Measurements from ENCODE around the gene ZNF566.
A peak's percentile ranks its signal among the peaks of the same experiment; 100 is the strongest.
"Not testable (repeated sequence)": the region's sequence is repeated elsewhere in the genome, so short reads cannot be mapped to it uniquely, and the experiment has no call there.

ZNF566 gene

DNA sequence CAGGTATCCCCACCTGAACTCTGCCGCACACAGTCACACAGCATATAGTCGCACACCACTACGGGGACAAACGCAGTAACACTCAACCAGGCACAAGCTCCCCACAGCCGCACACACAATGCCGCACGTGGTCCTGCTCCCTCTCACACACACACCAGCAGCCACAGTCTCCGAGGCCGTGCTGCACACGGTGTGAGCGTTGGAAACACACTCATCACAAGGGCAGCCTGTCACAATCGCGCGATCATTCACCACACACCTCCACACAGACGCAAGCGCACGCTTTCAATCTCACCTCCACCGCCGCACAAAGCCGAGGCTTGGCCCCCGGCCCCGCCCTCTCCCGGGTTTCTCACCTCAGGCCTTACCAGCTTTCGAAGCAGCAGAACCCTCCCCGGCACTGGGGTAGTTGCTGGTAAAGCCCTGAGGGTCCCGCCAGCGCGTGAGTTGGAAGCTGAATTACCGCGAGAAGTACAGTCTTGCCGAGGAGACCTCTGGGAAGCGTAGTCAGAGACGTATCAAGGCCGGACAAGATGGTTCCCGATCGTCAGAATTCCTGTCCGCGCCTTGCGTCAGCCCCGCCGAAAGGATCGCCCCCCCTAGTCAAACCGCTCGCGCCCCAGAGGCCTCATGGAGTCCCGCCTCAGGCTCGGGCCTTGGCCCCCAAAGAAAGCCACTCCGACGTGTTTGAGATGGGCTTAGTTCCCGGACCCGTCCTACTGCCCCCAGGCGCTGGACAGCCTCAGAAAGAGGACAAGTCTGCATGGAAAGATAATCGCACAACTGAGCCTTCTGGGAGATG is at the start of gene ZNF566:
Gene ZNF566 (minus strand): TSS at position 444 of the 802 bp plus-strand sequence. CDS start 13,004 bp downstream, outside the sequence.
- peak; percentile 72 to 89 for DNase-seq

DNA sequence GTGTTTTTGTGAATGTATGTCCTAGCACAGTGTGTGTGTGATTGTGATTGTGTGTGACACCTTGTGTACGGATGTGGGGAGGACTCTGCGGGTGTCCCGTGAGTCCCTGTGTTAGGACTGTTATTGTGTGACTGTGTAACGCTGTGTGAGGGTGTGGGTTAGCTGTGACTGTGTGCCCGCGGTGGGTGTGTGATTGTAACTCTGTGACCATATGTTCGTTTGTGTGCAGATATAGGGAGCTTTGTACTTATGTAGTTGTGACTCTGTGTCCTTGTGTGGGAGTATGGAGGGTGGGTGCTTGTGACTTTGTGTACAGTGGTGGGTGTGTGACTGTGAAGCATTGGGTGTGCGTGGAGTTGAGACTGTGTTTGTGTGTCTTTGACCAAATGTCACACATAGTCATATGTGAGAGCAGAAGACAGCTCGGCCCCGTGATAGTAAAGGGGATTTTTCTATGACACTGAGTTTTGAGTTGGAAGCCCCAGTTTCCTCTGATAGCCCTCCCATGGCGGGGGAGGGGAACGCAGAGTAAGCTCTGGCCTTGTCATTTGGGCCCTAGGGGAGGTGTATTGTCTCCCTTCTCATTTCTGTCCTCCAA is 39.7 kb upstream of the ZNF566 start:
- no peak for DNase-seq

DNA sequence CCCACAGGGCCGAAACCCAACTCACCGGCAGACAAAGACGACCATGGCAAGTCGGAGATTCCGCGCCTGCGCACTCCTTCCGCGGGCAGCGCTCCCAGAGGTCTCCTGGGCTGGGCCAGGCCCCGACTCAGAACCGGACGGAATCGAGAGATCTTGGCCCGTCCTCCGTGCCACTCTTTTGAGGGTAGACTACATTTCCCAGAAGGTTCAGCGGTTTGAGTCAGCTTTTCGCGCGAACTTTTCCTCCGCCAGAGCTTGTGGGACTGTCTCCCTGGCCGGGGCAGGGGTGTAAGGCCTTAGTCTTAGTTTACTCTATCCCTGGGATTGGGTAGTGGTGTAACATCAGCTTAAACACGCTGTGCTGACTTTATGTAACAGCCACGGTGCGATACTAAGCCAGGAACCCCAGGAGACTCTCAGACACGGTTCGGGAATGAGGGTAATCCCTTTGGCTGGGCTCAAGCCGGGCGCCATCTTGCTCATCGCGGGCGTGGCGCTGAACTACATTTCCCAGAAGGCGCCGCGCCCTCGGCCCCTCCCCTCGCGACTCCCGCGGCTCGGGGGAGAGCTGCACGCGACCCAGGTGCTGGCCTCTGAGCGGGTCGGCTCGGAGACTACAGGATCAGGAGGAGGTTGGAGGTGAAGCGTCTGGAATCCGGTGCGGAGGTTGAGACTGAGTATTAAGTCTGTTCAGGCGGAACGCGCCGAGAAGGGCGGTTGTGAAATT is 39.0 kb upstream of the ZNF566 start, which contains the start of gene ZNF260:
Gene ZNF260 (minus strand): TSS at position 78 of the 727 bp plus-strand sequence. CDS start 13,033 bp downstream, outside the sequence.
- DNase-seq, result peak; percentile 87 to 96

DNA sequence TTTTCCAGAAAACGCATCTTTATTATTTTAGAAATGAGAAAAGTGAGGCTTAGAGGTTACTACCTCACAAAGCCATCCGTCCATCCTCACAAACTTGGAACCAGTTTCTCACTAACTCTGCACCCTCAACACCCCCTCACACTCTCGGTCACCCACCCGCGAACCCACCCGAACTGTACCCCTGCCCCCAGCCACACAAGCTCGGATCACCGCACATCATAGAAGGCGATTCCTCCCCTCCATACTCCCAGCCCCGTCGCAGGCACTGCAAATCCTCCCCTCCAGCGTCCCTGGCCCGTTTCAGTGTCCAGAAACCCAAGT is 38.5 kb upstream of the ZNF566 start:
- DNase-seq, result no peak

DNA sequence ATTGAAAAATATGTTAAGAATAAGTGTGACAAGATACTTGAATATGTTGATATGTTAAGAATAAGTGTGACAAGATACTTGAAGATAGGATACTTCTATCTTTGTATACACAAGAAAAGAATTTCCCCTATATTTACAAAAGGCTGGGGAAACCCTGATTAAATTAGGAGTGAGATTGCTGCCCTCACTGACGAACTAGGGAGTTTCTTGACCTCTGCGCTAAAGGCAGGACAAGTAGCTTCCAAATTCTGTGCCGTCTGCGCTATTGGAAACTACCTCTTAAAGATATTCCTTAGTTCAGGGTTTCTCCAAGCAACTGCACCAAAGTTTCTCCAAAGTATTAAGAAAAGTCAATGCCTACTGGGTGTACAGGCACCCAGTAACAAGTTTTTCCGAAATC is 38.0 kb upstream of the ZNF566 start:
- DNase-seq, result no peak

DNA sequence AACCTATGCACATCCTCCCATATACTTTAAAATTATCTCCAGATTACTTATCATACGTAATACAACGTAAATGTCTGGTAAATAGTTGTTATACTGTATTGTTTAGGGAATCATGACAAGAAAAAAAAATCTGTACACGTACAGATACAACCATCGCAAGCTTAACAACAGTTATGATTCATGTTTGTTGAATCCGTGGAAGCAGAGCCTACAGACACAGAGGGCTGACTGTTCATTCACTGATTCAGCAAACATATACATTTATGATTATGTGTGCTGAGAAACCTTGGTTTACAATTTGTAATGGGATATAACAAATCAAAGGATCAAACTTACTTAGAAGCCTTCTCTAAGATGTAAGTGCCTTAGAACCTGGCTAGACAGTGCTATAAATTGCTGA is 37.2 kb upstream of the ZNF566 start:
- DNase-seq, result no peak

DNA sequence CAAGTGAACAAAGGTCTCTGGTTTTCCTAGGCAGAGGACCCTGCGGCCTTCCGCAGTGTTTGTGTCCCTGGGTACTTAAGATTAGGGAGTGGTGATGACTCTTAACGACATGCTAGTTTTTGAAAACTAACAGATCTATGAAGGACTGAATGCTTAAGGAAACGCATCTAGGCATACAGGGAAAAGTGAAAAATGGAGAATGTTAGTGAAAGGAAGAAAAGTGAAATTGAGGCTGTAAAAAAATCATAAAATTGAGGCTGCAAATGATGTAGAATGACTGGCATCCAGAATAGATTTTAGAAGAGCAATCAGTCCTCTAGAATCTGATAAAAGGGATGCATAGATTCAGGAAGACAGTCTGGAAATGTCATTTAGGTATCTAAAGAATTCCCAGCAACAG is 35.3 kb upstream of the ZNF566 start:
- DNase-seq, result no peak

DNA sequence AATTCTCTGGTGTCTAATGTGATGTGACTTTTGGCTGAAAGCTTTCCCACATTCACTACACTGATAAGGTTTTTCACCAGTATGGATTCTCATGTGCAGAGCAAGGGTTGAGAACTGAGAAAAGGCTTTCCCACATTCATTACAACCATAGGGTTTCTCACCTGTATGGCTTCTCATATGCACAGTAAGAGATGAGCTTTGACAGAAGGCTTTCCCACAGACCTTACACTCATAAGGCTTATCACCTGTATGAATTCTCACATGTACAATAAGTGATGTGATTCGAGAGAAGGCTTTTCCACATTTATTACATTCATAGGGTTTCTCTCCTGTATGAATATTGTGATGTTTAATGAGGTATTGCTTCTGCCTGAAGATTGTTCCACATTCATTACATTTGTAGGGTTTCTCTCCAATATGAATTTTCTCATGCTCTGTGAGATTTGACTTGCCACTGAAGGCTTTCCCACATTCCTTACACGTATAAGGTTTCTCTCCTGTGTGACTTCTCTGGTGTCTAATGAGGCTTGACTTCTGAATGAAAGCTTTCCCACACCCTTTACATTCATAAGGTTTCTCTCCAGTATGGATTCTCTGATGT is 24.8 kb upstream of the ZNF566 start:
- no peak for DNase-seq

DNA sequence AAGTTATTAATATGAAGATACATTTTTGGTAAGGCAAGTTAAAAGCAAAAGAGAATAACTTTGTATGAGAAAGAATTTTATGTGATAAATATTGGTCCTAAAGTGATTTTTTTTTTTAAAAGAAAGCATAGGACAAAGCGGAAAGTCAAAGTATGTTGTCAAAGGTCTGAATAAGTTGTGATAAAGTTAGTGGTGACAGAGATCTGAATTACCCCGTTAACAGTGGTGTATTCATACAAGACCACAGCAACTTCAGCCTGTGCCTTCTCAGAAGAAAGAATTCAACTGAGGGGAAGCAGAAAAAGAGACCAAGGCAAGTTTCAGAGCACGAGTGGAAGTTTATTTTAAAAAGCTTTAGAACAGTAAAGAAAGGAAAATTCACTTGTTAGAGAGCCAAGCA is 19.0 kb upstream of the ZNF566 start:
- no peak for DNase-seq

DNA sequence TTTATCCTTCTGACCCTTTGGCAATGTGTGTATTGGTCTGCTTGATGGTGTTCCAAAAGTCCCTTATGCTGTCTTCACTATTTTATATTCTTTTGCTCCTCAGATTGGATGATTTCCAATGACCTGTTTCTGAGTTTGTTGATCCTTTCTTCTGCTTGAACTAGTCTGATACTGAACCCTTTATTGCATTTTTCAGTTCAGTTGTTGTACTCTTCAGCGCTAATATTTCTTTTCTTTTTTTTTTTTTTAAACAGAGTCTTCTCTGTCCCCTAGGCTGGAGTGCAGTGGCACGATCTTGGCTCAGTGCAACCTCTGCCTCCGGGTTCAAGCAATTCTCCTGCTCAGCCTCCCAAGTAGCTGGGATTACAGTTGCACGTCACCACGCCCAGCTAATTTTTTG is 12.6 kb upstream of the ZNF566 start:
- no peak for DNase-seq

DNA sequence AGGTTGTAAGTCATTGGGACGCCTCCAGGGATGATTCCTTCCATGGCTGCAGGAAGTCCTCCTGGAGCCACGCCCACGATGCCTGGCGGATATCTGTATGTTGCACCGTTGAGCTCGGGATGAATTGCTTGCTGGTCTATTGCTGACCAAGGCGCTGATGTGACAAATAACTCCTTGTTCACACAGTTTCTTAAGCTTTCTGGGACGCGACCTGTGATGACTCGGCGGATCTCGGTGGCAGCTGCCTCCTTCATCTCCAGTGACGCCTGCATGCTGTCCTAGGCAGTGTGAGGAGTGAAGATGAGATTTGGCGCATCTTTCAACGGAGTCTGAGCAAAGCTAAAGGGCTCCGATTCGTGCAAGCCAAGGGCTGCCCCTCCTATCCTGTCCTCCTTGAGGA is 7.6 kb upstream of the ZNF566 start:
- DNase-seq, result no peak

DNA sequence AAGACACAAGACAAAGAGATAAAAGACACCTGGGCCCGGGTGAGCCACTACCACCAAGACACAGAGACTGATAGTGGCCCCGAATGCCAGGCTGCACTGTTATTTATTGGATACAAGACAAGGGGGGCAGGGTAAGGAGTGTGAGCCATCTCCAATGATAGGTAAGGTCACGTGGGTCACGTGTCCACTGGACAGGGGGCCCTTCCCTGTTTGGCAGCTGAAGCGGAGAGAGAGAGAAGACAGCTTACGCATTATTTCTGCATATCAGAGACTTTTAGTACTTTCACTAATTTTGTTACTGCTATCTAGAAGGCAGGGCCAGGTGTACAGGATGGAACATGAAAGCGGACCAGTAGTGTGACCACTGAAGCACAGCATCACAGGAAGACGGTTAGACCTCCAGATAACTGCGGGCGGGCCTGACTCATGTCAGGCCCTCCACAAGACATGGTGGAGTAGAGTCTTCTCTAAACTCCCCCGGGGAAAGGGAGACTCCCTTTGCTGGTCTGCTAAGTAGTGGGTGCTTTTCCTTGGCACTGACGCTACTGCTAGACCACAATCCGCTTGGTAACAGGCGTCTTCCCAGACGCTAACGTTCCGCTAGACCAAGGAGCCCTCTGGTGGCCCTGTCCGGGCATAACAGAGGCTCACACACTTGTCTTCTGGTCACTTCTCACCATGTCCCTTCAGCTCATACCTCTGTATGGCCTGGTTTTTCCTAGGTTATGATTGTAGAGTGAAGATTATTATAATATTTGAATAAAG is 3.5 kb upstream of the ZNF566 start:
- DNase-seq, result not testable (repeated sequence)

DNA sequence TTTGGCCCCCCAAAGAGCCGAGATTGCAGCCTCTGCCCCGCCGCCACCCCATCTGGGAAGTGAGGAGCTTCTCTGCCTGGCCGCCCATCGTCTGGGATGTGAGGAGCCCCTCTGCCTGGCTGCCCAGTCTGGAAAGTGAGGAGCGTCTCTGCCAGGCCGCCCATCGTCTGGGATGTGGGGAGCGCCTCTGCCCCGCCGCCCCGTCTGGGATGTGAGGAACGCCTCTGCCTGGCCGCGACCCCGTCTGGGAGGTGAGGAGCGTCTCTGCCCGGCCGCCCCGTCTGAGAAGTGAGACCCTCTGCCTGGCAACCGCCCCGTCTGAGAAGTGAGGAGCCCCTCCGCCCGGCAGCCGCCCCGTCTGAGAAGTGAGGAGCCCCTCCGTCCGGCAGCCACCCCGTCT is 1.5 kb upstream of the ZNF566 start:
- not testable (repeated sequence) for DNase-seq

DNA sequence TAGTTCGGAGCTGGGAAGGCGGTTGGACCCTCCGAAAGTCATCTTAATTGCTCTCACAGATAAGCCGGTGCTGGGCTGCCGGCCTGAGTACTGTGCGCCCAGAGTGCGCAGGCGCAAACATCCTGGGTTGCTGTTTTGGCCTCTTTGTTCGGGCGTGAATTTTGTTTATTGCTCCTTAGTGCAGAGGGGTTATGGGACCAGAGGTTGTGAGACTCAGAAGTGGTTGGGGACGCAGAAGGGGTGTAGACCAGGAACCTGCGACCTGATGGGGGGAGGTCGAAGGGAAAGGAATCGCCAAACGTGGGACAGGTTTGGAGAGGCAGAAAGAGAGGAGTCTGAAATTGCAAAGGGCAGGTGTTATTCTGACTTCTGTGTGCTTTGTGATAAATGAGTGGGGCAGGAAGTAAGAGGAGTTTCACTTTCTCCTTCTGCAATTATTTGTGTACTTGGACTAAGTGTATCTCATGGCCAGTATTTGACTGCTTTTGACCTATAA is 607 bp upstream of the ZNF566 start:
- DNase-seq, result no peak

DNA sequence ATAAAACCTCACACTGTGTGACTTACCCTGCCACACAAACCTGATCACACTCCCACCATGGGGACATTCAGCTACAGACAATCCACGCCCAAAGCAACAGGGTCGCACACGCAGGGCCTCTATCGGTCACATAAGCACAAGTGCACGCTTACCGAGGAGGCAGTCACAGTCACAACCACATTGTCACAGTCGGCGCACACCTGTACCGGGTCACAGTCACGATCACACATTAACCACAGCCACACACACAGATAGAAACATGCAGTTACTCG is 579 bp downstream of the ZNF566 start:
- DNase-seq, result no peak

DNA sequence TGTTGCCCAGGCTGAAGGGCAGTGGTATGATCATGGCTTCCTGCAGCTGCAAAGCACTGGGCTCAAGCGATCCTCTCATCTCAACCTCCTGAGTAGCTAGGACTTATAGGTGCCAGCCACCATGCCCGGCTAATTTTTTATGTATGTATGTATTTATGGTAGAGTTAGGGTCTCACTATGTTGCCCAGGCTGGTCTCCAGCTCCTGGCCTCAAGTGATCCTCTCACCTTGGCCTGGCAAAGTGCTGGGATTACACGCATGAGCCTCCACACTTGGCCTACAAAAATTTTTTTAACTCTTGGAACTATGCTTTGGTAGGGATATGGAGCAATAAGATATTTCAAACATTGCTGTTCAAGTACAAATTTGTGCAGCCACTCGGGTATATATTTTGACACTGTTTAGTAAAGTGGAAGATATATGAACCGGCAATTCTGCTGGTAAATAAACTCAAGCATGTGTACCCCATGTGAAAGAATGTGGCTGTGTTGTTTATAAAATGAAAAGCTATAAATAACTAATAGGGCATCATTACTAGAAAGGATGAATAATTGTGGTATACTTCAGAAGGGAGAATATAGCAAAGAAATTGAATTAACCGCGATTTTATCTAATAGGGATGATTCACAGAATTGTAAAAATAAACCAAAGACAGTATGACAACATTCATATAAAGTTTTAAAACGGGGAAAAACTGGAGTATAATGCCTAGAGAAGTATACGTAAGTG is 1.1 kb downstream of the ZNF566 start:
- no peak for DNase-seq

DNA sequence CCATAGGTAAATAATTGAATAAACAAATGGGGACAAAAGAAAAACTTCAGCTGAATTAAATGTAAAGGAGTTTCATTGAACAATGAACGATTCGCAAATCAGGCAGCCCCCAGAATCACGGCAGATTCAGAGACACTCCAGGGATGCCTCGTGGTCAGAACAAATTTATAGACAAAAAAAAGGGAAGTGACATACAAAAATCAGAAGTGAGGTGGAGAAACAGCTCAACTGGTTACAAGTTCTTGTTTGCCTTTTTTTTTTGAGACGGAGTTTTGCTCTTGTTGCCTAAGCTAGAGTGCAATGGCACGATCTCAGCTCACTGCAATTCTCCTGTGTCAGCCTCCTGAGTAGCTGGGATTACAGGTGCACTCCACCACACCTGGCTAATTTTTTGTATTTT is 5.7 kb downstream of the ZNF566 start:
- DNase-seq, result no peak

DNA sequence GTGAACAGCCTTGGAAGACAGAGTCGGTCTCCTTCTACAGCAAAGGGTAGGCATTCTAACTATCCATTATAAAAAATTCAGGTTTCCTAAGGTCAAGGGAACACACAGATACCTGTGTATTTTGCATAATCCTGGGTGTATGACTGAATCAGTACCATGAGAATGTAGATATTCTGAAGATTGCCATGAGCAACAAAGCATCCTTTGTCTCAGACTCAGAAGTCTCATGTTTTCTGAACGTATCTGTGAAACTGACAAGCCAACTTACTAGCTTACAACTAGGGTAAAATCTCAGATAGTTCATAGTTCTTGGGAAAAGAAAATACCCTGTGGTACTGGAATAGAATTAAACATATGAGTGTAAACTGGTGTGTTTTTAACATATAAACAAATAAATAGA is 6.5 kb downstream of the ZNF566 start:
- no peak for DNase-seq

DNA sequence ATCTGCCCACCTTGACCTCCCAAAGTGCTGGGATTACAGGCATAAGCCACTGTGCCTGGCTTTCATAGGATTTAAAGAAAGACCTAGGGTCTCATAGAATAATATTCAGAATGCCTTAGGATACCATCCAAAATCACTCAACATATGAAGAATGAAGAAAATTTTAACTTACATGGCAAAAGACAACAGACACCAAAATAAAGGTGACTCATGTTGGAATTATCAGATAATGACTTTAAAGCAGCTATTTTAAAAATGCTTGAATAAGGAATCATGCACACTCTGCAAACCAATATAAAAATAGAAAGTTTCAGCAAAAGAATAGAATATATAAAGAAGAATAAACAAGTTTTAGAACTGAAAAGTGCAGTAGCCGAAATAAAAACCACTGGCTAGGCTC is 29.3 kb downstream of the ZNF566 start:
- DNase-seq, result no peak

DNA sequence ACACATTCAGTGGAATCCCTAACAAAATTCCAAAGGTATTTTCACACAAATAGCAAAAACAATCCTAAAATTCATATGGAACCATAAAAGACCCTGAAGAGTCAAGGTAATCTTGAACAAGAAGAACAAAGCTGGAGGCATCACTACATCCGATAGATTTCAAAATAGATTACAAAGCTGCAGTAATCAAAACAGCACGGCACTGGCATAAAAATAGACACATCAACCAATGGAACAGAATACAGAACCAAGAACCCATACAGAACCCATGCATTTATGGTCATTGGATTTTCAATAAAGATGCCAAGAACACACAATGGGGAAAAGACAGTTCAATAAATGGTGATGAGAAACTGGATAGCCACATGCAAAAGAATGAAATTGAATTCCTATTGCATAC is 32.5 kb downstream of the ZNF566 start:
- DNase-seq, result no peak

DNA sequence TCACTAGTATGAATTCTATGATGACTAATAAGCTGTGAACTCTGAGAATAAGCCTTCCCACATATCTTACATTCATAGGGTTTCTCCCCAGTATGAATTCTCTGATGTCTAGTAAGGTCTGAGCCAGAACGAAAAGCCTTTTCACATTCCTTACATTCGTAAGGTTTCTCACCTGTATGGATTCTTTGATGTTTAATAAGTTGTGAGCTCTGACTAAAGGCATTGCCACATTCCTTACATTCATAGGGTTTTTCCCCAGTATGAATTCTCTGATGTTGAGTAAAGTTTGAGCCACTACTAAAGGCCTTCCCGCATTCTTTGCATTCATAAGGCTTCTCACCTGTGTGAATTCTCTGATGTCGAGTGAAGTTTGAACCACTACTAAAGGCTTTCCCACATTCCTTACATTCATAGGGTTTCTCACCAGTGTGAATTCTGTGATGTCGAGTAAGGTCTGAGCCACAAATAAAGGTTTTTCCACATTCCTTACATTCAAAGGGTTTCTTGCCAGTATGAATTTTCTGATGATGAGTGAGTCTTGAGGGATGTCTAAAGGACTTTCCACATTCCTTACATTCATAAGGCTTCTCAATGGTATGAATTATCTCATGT is 40.2 kb downstream of the ZNF566 start:
- no peak for DNase-seq

DNA sequence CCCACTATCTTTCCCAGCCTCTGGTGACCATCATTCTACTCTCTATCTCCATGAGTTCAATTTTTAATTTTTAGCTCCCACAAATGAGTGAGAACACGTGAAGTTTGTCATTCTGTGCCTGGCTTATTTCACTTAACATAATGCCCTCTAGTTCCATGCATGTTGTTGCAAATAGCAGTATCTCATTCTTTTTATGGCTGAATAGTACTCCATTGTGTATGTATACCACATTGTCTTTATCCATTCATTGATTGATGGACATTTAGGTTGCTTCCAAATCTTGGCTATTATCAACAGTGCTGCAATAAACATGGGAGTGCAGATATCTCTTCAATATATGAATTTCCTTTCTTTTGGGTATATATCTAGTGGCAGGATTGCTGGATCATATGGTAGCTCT is 48.0 kb downstream of the ZNF566 start:
- DNase-seq, result no peak
